GM12865 (cell line): Measurements from ENCODE around the gene CACNA1I.

Source experiments
- DNase-seq: peaks from one replicate; pipeline ENCODE4 v3.0.0; 2010; ENCODE audit warnings: low read depth
- H3K4me3 ChIP-seq: 2 replicates; pipeline ENCODE4 v1.5.1; 2011; ENCODE audit warnings: mild to moderate bottlenecking, low read depth, low read length, control low read depth
- TF ChIP-seq, protein P1 (sequence below): IDR thresholded peaks from 2 replicates; pipeline ENCODE4 v1.5.1; 2011; ENCODE audit warnings: low read length, control low read depth, low read depth, inconsistent platforms; ENCODE audit not compliant: insufficient read depth; ENCODE audit errors: missing control alignments

The CACNA1I gene

DNA sequence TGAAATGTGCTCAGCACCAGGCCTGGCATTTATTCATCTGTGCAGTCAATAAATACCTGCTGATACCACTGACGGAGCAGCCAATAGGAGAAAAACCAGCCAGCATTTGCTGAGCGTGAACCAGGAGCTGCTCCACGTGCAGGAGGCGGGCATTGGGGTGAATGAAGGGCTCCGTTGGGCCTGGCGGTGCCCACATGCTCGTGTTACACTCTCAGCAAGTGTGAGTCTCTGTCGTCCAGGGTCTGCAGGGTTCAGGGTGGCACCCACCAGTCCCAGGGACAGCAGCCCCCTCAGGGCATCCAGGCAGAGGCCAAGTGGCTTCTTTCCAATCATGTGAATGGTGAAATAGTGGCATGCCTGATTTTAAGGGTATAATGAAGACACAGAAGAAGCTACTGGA lies 33.8 kb upstream of the CACNA1I start:
- no peak for DNase-seq
- H3K4me3 ChIP-seq = no peak overlapping the region
- TF ChIP-seq, protein P1, sequence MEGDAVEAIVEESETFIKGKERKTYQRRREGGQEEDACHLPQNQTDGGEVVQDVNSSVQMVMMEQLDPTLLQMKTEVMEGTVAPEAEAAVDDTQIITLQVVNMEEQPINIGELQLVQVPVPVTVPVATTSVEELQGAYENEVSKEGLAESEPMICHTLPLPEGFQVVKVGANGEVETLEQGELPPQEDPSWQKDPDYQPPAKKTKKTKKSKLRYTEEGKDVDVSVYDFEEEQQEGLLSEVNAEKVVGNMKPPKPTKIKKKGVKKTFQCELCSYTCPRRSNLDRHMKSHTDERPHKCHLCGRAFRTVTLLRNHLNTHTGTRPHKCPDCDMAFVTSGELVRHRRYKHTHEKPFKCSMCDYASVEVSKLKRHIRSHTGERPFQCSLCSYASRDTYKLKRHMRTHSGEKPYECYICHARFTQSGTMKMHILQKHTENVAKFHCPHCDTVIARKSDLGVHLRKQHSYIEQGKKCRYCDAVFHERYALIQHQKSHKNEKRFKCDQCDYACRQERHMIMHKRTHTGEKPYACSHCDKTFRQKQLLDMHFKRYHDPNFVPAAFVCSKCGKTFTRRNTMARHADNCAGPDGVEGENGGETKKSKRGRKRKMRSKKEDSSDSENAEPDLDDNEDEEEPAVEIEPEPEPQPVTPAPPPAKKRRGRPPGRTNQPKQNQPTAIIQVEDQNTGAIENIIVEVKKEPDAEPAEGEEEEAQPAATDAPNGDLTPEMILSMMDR = no peak

DNA sequence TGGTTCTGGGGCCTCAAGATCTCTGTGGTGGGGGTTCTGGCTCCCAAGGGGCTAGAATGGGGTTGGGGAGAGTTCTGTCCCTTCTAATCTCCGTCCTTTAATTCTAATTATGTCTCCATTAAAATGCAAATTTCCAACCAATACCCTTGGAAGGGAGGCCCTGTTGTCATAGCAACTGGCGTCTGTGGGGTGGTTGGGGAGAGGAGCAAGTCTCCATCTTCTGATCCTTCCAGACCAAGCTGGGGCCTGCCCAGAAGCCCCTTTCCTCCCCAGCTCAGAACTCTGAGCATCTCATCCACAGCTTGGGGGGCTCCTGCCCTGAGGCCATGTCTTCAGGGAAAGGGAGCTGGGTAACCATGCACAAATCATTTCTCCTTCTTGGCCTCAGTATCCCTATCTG lies 32.6 kb upstream of the CACNA1I start:
- DNase-seq = no peak
- TF ChIP-seq, protein P1 = no peak
- no peak overlapping the region for H3K4me3 ChIP-seq

DNA sequence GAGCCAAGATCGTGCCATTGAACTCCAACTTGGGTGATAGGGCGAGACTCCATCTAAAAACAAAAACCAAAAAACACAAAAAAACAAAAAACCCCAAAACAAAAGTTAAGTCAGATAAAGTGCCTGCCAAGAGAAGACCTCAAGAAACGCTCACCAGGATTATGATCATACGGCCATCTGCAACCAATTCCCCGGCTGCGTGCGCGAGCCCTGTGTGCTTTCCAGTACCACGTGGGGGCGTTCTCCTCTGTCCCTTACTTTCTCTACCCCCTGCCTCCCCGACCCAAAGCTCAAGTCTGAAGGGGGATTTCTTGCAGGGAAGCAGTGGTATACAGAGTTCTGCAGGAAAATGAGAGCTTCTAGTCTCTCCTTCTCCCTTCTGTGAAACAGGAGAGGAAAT lies 27.5 kb upstream of the CACNA1I start:
- peak; percentile 34 for DNase-seq
- TF ChIP-seq, protein P1 = peak; percentile 50
- H3K4me3 ChIP-seq = no peak overlapping the region

DNA sequence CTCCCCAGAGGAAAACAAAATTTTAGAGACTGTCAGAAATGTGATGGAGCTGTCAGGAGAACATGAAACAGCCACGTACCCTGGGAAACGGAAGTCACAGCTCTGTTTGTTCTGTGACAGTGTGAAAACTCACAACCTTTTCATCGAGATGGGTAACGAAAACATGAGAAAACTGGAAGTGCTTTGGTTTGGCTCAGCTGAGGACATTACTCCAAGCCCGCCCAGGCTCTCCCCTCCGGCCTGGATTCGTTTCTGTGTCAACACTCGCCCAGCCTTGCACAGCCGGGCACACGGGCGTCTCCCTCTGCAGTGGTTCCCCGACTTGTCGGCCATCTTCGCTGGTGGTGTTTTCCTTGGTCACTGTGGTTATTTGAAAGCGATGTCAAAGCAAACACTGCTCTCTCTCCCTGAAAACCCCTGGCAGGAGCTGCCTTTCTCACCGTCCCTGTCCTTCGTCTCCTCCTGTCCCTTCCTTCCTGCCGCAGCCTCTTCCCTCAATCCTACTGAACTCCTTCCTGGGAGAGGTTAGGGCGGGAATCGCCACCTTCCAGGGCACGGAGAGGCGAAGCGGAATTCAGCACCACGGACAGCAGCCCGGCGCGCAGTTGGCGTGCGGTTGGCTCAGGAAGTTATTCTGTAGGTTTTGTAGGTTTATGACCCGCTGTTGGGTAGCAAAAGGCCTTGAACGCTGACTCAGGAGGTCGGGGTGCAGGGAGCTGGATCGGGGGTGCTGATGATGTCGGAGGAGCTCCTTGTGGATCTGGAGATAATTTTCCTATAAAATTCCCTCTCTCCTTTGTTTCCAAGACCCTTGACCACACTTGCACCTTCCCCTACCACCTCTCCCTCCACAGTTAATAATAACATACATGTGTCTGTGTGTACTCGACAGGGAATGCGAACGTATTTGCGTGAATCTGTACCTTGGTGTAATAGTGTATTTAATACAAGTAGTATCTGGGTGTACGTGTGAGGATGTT lies 24.9 kb upstream of the CACNA1I start:
- TF ChIP-seq, protein P1 = no peak
- no peak overlapping the region for H3K4me3 ChIP-seq
- DNase-seq = peak; percentile 32

DNA sequence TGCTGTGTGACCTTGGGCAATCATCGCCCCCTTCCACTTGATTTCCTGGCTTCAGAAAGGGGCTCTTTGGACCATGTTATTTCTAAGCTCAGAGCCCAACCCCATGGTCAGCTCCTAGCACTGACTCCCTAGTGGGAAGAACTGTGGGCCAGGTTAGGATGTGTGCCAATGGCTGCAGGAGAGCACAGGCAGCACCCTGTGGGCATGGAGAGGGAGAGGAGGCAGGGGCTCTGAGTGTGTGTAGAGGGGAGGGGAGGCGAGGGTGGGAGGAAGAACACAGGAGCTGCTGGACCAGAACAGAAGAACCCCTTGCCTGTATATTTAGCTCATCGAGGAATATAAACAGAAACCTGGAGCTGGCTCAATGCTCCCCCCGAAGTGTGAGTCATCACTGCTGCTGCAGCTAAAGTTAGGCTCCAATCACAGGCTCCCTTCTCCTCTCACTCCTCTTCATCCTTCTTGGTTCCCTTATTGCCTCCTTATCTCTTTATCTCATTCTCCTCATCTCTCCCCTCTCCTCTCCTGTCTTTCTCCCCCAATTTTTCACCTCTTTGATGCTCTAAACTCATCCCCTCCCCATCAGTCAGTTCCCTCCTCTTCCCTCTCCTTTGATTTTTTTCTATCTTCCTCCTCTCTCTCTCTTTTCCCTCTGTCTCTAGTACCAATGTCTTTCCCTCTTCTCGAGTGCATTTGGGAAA lies 23.5 kb upstream of the CACNA1I start:
- no peak for DNase-seq
- H3K4me3 ChIP-seq = no peak overlapping the region
- TF ChIP-seq, protein P1 = no peak

DNA sequence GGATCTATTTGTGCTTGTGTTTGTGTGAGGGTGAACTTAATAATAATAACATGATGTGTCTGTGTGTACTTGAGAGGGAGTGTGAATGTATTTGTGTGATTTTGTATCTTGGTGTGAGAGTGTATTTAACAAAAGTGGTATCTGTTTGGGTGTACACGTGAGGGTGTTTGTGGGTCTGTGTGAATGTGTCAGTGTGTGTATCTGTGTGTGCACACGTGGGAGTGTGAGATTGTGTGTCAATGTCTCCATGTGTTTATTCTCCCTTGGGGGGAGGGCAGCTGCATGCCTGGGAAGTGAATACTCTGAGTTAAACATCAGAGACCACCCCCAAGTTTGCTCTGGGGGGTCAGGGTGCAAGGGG lies 23.0 kb upstream of the CACNA1I start:
- no peak for DNase-seq
- TF ChIP-seq, protein P1 = no peak

More for the DNA sequence above, 23.0 kb upstream of the CACNA1I start:
- H3K4me3 ChIP-seq = no peak overlapping the region
